Measurements from ENCODE around the gene LTBP2.

Gene LTBP2

GRCh38 chr14:74522740-74523139 lies 89.3 kb downstream of the LTBP2 start:
- DNase-seq = no peak

DNA sequence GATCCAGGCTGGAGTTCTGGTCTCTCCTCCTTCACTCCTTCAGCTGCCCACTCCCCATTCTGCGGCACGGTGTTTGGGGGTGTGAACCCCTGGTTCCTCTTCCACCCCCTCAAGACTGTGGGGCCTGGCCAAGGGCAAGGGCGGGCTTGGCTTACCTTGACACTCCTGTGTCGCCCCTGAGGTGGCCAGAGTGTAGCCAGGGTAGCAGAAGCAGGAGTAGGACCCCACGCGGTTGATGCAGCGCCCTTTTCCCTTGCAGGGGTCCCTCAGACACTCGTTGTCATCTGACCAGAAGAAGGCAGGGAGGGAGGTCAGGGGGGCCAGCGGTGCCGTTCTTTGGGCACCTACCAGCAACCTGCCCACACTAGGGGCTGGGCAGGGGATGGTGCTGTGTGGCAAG lies 90.3 kb downstream of the LTBP2 start:
- DNase-seq = no peak

DNA sequence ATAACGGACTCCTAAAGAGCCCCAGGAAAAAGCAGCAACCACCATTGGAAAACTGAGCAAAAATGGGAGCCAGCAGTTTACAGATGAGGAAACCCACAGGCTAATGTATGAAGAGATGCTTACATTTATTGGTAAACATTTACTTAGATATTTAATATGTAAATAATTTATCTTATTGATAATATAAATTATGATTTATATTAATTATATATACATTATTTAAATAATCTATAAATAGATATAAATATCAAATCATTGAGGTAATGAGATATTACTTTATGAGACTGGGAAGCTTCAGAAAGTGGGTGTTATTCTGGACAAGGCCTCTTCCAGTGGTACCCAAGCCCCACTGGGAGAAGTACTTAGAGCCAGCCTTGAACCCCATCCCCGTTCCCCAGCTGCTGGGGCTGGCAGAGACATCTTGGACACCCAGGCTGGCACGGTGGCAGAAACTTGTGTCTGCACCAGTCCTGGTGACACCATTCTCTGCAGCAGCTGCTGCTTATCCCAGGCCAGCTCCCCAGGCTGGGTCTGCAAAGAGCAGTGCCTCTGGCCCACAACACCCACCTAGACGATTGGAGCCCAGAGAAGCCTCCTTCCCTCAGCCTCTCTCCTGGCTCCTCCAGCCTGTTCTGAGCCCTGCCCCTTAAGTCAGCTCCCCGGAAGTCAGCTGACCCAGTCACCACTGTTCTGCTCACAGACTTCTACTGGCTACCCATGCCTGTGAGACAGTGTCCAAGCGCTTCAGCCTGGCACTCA lies 92.5 kb downstream of the LTBP2 start:
- no peak for DNase-seq

GRCh38 chr14:74518221-74518620 lies 93.8 kb downstream of the LTBP2 start:
- no peak for DNase-seq

- DNase-seq = no peak
Observed at GRCh38 chr14:74517731-74518130, 94.3 kb downstream of the LTBP2 start.

DNA sequence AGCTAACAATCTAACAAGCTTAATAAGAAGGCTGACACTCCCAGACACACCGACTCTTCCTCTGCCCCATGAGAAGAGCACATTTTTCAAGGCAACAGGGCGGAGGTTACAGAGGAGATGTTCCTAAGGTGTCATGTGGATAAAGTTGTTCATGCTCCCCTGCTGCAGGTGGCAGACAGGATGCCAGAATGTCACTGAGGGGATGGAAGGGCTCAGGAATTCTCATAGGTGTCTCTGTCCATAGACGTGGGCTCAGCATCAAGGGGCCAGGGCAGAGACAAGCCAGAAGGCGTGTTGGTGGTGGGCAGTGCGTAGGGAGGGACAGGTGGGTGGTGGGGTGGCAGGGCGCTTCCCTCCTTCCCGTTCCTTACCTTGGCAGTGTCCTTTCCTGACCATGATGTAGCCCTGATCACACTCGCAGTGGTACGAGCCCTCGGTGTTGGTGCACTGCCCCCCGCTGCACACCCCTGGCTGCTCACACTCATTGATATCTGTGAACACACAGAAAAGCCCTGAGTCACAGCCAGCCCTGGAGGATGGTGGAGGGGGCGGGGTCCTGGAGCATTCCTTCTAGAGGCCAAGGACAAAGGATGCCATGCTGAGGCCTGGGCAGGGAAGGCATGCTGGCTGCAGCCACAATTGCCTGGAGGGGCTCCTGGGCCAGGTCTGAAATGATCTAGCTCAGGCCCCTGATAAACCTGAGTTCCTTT lies 95.4 kb downstream of the LTBP2 start:
- no peak for DNase-seq

- no peak for DNase-seq
Observed at GRCh38 chr14:74515891-74516412, 96.1 kb downstream of the LTBP2 start.

DNA sequence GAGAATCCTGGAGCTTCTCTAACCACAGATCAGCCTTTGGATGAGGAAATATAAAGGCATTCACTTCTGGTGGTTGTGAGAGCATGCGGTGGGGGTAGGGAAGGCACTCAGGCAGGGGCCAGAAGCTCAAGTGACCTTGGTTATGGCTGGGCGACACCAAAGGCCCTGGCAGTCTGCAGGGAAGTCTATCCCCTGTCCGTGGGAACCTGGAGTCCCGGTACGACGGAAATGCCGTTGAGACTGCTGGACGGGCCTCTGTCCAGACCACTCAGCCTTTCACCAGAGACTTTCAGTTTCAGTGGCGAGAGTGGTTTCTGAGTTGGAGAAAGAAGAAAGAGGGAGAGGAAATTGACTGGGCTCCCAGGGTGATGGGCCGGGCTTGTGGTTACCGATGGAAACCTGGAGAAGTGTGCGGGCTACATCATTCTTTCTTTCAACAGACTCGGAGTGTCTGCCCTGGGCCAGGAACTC lies 97.5 kb downstream of the LTBP2 start:
- DNase-seq = no peak

GRCh38 chr14:74511966-74512830 lies 99.8 kb downstream of the LTBP2 start:
- no peak for DNase-seq

- no peak for DNase-seq
Observed at GRCh38 chr14:74510959-74511409, 101.1 kb downstream of the LTBP2 start.

DNA sequence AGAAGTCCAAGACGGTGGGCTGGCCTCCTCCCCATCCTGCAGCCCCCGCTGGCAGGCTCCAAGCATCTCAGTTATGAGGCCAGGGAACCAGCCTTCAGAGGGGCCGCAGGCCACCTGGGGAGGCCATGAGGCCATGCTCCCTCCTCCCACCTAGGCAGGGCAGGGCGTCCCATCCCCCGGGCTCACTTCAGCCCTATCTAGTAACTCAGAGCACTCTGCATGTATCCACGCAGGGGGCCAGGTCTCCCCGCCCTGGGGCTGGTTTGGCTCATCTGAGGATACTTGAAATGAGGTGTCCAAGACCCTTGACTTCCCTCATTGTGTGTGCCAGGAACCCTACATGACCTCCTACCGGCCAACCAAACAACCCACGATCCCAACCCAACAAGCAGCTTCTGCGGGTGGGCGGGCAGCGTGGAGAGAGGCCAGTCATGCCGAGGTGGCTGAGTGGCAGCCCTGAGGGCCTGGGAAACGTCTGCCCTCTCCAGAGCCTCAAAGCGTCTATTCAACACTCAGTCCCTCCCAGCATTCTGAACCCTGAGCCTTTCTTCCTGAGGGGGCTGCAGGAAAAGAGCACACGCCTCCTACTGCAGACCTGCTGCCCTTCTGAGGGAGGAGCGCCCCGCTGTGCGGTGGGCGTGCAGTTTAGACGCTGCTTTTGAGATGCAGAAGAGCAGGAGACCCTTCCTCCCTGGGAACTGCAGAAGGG lies 101.7 kb downstream of the LTBP2 start:
- DNase-seq = no peak

DNA sequence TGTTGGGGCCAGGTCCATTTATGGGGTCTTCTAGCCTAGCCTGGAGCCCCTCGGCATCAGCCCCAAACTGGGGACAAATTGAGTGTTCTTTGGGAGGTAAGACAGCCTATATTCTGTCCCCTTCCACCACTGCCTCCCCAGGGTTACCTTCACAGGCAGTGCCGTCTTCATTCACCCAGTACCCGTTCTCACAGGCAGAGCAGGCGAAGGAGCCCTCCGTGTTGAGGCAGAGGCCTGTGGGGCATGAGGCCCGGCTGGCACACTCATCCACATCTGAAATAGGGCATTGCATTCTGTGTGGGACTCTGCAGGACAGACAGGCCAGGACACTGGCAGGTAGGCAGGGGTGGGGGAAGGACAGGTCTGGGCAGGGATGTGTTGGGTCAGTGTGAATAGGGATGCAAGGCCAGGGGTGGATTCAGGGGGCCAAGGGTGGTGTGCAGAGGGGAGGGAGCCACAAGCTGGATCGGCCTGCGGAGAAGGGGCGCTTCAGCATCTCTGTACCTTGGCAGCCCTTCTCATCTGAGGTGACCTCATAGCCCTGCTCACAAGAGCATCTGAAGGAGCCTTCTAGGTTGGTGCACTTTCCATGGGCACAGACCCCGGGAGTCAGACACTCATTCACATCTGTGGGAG lies 102.3 kb downstream of the LTBP2 start:
- no peak for DNase-seq

DNA sequence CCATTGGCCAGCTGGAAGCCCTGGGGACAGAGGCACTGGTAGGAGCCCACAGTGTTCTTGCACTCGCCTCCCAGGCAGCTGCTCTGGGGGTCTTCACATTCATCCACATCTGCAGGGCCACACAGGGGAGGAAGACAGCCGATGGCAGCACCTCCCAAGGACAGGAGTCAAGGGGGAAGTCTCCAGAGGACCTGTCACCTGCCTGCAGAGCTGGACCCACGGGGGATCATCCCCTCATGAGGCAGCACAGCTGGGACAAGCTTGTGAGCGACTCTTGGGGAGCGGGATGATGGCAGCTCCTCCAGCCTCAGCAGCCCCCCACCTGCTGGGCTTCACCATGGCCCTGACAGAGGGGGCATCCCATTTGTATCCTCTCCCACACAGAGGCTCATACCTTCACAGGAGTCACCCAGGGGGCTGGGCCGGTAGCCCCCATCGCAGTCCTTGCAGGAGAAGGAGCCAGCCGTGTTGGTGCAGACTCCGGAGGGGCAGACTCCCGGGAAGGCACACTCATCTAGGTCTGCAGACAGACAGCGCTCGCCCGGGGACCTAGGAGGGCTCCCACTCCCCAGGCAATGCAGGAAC lies 103.1 kb downstream of the LTBP2 start:
- DNase-seq = no peak

- DNase-seq = no peak
Observed at GRCh38 chr14:74508292-74508731, 103.7 kb downstream of the LTBP2 start.

DNA sequence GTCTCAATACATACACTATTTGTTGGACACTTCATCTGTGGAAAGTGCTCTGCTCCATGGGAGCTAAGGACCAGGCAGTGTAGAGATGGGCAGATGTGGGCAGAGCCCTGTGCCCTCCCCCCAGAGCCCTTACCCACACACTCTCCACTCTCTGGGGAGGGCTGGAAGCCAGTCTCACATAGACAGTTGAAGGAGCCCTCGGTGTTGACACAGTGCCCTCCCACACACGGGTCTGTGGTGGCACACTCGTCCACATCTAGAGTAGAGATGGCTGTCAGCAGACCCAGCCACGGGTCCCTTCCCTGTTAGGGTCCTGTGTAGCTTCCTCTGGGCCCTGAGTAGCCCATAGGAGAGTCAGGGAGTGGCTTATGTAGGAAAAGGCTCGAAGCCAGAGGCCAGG lies 104.2 kb downstream of the LTBP2 start:
- no peak for DNase-seq

GRCh38 chr14:74507085-74507484 lies 105.0 kb downstream of the LTBP2 start:
- no peak for DNase-seq

GRCh38 chr14:74506411-74506851 lies 105.6 kb downstream of the LTBP2 start:
- DNase-seq = no peak

DNA sequence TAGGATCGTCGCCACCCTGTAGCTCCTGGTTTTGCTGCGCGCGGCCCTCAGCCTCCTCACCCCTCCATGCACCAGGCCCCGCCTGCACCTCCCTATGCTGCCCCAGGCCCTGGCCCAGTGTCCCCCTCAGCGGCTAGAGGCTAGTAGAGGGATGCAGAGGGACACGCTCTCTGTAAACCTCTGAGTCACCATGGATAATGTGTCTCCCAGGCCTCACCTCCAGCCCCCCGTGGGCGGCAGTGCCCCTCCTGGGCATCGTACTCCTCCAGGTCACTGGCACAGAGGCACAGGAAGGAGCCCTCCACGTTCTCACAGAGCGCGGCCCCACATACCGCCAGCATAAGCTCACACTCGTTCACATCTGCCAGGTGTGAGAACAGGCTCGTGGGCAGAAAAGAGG lies 106.2 kb downstream of the LTBP2 start:
- no peak for DNase-seq

- no peak for DNase-seq
Observed at GRCh38 chr14:74504874-74505720, 106.9 kb downstream of the LTBP2 start.

DNA sequence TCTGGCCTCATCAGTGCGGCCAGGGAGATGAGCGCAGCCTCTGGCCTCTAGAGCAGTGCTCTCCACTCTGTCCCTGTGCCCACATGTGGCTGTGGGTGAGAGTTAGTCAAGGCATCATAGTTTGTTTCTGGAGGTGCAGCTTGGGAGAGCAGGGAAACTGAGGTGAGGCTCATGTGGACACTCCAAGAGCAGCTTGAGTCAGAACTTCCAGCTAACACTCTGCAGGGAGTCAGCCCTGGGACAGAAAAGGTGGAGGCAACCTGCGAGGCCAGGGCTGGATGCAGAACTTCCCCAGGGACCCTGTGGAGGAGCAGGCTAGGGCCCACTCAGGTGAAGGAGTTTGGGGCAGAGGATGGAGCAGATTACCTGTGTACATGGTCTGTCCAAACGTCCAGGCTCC lies 107.6 kb downstream of the LTBP2 start:
- DNase-seq = no peak

Data from activated CD8-positive, alpha-beta memory T cell treated with anti-CD3 and anti-CD28 coated beads, Interleukin-2, amount 50 U/mL, for 4 hours (primary cell).